Activated gamma-delta T cell treated with anti-CD3 and anti-CD28 coated beads, Interleukin-2, amount 50 U/mL, for 16 hours (primary cell): Measurements from ENCODE around the gene CEL.

Source experiments
- DNase-seq: peaks from one replicate; pipeline ENCODE4 v3.0.0-alpha.2; 2020; ENCODE audit warnings: low read depth

CEL gene

DNA sequence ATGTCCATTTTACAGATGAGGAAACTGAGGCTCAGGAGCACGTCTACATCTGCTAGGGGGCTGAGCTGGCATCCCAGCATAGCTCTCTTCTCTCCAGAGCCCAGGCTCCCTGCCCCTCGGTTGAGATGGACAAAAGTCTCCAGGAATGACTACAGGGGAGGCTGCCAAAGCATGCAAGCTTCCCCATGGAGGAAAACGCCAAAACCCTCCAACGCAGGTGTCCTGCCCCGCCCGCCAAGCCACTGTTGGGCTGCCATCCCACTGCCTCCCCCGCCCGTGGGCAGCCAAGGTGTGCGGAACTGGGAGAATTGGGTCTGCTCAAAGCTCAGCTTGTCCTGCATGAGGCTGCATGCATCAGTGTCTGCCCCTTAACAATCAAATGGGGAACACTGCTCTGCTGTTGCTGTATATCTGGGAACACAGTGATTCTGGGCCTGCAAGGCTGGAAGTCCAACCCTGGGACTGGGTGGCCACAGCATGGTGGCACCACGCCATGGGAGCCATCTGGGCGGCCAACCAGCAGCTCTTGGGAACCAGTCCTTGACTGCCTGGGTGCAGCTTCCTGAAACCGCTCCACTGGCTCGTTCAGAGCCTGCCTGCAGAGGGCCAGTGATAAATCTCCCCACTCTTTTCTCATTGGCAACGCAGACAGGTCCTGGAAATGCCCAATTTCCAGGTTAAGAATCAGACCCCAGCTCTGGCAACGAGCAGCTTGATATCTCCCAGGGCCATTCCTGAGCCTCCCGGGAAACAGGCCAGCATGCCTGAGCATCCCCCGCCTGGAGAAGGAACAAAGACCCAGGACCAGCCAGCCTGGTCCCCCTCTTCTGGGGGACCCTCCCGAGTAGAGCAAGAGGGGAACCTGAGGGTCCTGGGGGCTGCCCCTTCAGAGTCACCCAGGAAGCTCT is 55.7 kb downstream of the CEL start:
- DNase-seq: no peak

DNA sequence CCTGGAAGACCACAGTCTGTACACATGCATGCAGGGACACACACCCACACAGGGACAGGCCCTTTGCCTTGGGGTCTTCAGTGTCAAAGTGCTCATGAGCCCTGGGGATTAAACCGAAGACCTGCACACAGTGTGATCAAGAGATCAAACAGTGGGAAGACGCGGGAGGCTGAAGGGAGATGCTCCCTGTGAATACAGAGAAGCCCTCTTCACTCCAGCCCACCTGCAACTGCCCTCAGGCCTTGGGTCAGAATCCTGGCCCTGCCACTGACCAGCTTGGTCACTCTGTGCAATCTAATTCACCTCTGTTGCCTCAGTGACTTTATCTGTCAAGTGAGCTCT is 56.4 kb downstream of the CEL start:
- DNase-seq: no peak

DNA sequence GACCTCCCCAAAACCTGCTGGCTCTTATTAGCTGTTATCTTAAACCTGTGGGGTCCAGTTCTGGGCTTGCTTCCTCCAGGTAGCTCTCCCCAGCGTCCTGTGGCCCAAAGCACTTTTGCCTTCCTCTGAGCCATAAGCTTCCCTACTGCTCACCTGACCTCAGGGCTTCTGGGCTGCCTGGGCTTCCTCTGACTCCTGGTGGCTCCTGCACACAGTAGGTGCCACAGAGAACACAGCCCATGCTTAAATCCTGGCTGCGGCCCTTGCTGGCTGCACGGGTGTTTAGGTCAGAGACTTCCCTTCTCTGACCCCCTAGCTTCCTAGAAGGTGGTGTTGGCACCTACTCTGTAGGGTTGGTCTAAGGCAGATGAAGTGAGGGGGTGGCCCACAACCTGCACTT is 56.8 kb downstream of the CEL start:
- no peak for DNase-seq

DNA sequence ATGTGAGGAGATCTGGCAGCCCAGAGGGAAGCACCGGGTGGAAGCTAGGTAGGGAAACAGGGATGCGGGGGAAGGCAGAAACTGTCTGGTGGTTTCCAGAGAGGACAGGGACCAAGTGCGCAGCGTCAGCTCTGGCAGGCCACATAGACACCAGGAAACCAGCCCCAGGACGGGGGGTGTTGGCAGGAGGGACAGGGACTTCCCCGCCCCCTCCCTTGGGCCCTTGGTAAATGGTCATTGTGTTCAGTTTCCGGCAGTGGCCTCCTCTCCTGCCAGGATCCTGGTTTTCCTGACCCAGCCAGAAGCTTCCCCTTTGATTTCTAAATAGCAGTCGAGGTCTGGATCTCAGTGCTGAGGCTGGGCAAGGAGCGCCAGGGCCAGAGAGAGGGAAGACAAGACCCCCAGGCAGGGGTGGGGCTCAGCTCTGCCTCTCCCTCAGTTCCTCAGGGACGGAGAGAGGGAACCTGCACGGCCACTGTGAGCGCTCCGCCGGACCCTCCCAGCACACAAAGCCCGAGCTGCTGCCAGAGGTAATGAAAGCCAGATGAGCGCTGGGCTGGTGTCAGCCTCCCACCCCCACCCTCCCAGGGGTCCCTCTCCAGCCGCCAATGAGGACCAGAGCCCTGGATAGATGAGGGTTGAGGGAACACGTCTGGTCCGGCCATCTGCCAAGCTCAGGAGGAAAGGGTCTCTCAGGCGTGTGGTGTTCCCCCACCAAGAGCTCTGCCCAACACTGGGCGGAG is 57.5 kb downstream of the CEL start:
- DNase-seq: no peak

DNA sequence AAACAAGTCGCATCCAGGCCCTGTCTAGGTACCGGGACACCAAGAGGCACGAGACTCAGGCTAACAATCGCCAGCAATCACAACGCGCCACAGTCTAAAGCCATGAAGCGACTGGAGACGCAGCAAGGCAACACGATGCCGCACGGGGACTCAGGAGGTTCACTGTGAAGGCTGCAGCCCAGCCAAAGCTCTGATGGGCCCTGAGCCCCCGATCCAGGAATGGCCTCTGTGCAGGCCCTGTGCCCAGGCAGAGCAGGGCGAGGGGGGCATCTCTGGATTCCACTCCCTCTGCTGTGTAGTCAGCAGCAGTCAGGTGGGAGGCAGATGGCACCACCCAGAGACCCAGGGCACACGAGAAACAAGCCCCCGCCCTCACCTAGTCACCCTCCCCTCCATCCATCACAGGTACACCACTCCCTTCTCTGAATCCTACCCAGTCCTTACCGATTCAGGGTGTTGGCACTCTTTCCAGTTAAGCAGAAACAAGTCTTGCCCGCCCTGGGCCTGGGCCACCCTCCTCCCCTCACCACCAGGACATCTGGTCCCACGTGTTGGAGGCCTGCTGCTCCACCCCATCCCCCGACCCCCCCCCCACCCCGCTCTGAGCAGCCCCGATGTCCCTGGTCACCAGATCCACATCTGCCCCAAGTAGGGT is 58.2 kb downstream of the CEL start:
- no peak for DNase-seq

DNA sequence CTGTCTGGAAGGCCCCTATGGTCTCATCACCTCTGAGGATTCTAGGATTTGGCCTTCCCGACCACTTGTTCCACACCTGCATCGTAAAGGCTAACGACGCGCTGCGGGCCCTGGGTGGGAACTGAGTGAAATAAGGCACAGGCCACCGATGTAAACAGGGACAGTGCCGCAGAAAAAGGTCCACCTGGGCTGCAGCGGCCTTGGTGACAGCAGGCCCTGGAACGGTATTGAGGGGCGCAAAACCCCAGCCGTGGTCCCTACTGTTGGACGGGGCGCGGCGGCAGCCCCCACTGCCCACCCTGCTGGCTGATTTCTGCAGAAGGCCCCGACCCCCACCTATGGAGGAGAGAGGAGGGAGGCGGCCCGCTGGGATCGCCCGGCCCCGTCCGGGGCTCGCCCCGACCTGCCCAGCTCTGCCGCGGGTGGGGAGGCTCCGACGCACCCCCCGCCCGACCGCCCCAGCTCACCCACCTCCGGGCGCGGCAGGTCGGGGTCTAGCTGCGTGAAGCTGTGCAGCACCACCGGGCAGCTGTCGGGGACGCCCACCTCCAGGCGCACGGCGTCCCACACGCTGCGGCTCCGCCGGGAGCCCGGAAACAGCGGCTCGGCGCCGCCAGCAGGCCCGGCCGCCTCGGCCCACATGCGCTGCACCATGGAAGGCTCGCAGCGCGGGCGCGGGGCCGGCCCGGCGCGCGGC is 58.9 kb downstream of the CEL start:
- DNase-seq: no peak
